Stimulated activated CD8-positive, alpha-beta memory T cell treated with anti-CD3 and anti-CD28 coated beads, Interleukin-4, amount 100 ng/mL, for 24 hours (primary cell): ENCODE data around the gene ARPC1B.
"Not testable (repeated sequence)": the region's sequence is repeated elsewhere in the genome, so short reads cannot be mapped to it uniquely, and the experiment has no call there.

Experiments
- DNase-seq: peaks from one replicate; pipeline ENCODE4 v3.0.0-alpha.2; 2020; ENCODE audit warnings: low read depth

The ARPC1B gene

GRCh38 chr7:99409806-99410205 is 35.3 kb downstream of the ARPC1B start:
- DNase-seq: no peak

GRCh38 chr7:99410635-99411034 is 36.1 kb downstream of the ARPC1B start:
- no peak for DNase-seq

GRCh38 chr7:99415513-99416127 is 41.1 kb downstream of the ARPC1B start:
- DNase-seq: not testable (repeated sequence)

- no peak for DNase-seq
These were observed 43.7 kb downstream of the ARPC1B start for GRCh38 chr7:99418260-99418659.

GRCh38 chr7:99419323-99420021 is 44.9 kb downstream of the ARPC1B start:
- no peak for DNase-seq

- DNase-seq: no peak
These were observed 45.7 kb downstream of the ARPC1B start for GRCh38 chr7:99420213-99420612.

GRCh38 chr7:99420986-99421385 is 46.5 kb downstream of the ARPC1B start:
- DNase-seq: no peak

- no peak for DNase-seq
These were observed 47.7 kb downstream of the ARPC1B start for GRCh38 chr7:99422186-99422585.

- no peak for DNase-seq
These were observed 48.1 kb downstream of the ARPC1B start for GRCh38 chr7:99422625-99423024.

- no peak for DNase-seq
These were observed 50.6 kb downstream of the ARPC1B start for GRCh38 chr7:99424932-99425730.

- no peak for DNase-seq
These were observed 54.5 kb downstream of the ARPC1B start for GRCh38 chr7:99428972-99429566.

GRCh38 chr7:99429756-99430155 is 55.2 kb downstream of the ARPC1B start:
- no peak for DNase-seq

- not testable (repeated sequence) for DNase-seq
These were observed 57.4 kb downstream of the ARPC1B start for GRCh38 chr7:99431756-99432540.

- no peak for DNase-seq
These were observed 58.6 kb downstream of the ARPC1B start for GRCh38 chr7:99433158-99433557.

- no peak for DNase-seq
These were observed 63.5 kb downstream of the ARPC1B start for GRCh38 chr7:99437946-99438572.

- DNase-seq: peak; percentile 88
These were observed 64.3 kb downstream of the ARPC1B start, which contains the start of the genes CPSF4 and PTCD1 for GRCh38 chr7:99438573-99439480. Gene CPSF4, plus strand, starts transcription at chr7:99438943. Its CDS starts 140 bp downstream, at chr7:99439083. Gene PTCD1, minus strand, starts transcription at chr7:99438798. Its CDS starts 3,556 bp downstream, at chr7:99435242.

GRCh38 chr7:99440195-99440594 is 65.7 kb downstream of the ARPC1B start:
- DNase-seq: no peak
